Suprapubic skin (tissue), 4 donors: ENCODE measurements around the gene C2CD2L. TPM values are rescaled to one million over a fixed set of nuclear protein-coding genes. Genes with fewer than 3 reads are reported as not detected.

ENCODE experiments used
- DNase-seq, 2 donors: peaks; one replicate each; pipeline ENCODE4 v3.0.0-alpha.2; 2019; ENCODE audit warnings: low spot score in 2 of 2
- H3K27ac ChIP-seq: fragments of 200-600 bp; sonication (generic); one replicate; pipeline ENCODE4 v1.5.1; 2019
- H3K27me3 ChIP-seq: fragments of 200-600 bp; sonication (generic); one replicate; pipeline ENCODE4 v1.5.1; 2019
- H3K36me3 ChIP-seq: fragments of 200-600 bp; sonication (generic); one replicate; pipeline ENCODE4 v1.5.1; 2019
- H3K4me1 ChIP-seq: fragments of 200-600 bp; sonication (generic); one replicate; pipeline ENCODE4 v1.5.1; 2019
- H3K4me3 ChIP-seq: fragments of 200-600 bp; sonication (generic); one replicate; pipeline ENCODE4 v1.5.1; 2019; ENCODE audit warnings: mild to moderate bottlenecking
- H3K9me3 ChIP-seq: fragments of 200-600 bp; sonication (generic); one replicate; pipeline ENCODE4 v1.5.1; 2019
- EP300 ChIP-seq: sonication (generic); formaldehyde crosslinking; IDR thresholded peaks from one replicate; pipeline ENCODE4 v1.6.1; 2017; ENCODE audit warnings: antibody characterized with exemption
- POLR2A ChIP-seq, 2 donors: fragments of 450-650 bp; IDR thresholded peaks; one replicate each; pipeline ENCODE4 v1.6.1; 2017; ENCODE audit warnings: antibody characterized with exemption in 2 of 2, mild to moderate bottlenecking in 2 of 2, moderate library complexity in 2 of 2
- POLR2AphosphoS5 ChIP-seq, 3 donors: sonication (generic); formaldehyde crosslinking; IDR thresholded peaks; one replicate each; pipeline ENCODE4 v1.6.1; 2017; ENCODE audit warnings: antibody characterized with exemption in 3 of 3
- WGBS: methylation state at CpG from one replicate; pipeline ENCODE4 v1.1.5; 2018; 5-methylcytosine and 5-hydroxymethylcytosine counted together
- total RNA-seq, 4 donors: library from RNA; depleted of rRNA; stranded (reverse); fragments of >200 nt; gene quantifications; one replicate each; pipeline ENCODE4 v1.1.0, GENCODE V29; 2016
- TF ChIP-seq, protein P1 (sequence below), 2 donors: fragments of 200-600 bp in 1 of 2; fragments of 450-650 bp in 1 of 2; sonication (generic) in 1 of 2; IDR thresholded peaks; one replicate each; pipeline ENCODE4 v1.5.1; 2016 to 2019; ENCODE audit warnings: antibody characterized with exemption in 2 of 2, mild to moderate bottlenecking in 1 of 2, moderate library complexity in 1 of 2

The C2CD2L gene
- total RNA-seq, 4 donors from 2014 or later, result 20.1 to 25.9 (median 21.5) TPM

DNA sequence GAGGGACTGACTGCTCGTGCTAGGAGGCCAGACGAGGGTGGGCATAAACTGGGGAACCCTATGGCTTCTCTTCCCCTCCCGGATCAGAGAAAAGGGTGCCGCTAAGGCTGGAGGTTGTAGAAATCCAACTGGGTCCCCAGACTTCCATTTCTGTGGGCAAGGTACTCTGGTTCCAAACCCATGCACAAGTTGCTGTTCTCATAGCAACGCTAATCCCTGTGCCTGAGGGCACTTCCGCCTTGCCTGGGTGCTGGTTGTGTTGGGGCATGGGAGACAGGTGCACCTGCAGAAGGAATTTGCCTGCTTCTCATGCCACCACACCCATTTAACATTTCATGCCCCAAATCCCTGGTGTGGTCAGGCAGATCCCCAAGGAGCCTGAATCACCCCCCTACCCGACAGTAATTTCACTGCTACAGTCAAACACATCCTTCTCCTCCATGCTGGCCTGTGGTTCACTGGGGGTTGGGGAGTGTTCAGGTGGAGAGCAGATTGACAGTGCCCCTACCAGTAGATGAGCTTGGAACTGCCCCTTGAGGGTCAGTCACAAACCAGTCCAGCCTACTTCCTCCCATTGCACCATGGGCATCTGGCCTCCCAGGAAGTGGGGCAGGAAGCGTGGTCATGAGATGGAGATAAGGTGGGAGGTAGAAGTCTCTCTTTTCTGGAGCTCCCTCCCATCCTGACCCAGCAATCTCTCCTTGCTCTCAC lies 1.2 kb downstream of the C2CD2L start:
- no peak for TF ChIP-seq POLR2AphosphoS5 (IDR thresholded peaks at IDR 0.05)
- TF ChIP-seq POLR2A (IDR thresholded peaks at IDR 0.05), result no peak
- no peak for TF ChIP-seq EP300
- TF ChIP-seq, protein P1, sequence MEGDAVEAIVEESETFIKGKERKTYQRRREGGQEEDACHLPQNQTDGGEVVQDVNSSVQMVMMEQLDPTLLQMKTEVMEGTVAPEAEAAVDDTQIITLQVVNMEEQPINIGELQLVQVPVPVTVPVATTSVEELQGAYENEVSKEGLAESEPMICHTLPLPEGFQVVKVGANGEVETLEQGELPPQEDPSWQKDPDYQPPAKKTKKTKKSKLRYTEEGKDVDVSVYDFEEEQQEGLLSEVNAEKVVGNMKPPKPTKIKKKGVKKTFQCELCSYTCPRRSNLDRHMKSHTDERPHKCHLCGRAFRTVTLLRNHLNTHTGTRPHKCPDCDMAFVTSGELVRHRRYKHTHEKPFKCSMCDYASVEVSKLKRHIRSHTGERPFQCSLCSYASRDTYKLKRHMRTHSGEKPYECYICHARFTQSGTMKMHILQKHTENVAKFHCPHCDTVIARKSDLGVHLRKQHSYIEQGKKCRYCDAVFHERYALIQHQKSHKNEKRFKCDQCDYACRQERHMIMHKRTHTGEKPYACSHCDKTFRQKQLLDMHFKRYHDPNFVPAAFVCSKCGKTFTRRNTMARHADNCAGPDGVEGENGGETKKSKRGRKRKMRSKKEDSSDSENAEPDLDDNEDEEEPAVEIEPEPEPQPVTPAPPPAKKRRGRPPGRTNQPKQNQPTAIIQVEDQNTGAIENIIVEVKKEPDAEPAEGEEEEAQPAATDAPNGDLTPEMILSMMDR (IDR thresholded peaks at IDR 0.05), result no peak
- WGBS, result 36% methylated on average over 4 of the region's 8 CpGs
- Histone ChIP-seq H3K27me3 (no peaks in the 10 kb centered on the region), H3K4me1 (peaks cover 36% of the 10 kb centered on the region), H3K27ac (peak overlapping the region; percentile 81), H3K36me3 (peaks cover 26% of the 10 kb centered on the region), H3K4me3 (peak overlapping the region; percentile 97), H3K9me3 (no peaks in the 10 kb centered on the region)
- no peak for DNase-seq

DNA sequence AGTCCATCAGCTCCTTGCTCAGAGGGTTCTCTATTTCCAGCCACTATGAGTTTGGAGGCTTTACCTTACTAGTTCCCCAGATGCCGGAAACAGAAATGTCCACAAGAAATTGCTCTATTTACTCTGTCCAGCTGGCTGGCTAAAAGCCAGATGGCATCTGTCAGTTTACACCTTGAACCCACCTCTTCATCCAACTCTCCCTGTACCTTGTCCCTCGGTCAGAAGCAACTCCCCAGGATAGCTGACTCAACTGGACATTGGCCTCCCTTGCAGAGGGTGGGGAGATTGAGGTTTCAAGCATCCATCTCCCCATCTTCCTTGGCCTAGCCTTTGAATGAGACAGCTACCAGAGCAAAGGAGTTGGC lies 1.7 kb downstream of the C2CD2L start:
- Histone ChIP-seq H3K36me3 (peaks cover 31% of the 10 kb centered on the region), H3K27me3 (no peaks in the 10 kb centered on the region), H3K9me3 (no peaks in the 10 kb centered on the region), H3K4me1 (peaks cover 35% of the 10 kb centered on the region), H3K27ac (no peak overlapping the region), H3K4me3 (peak overlapping the region; percentile 97)
- WGBS, result 87% methylated on average over 2 of the region's 2 CpGs
- TF ChIP-seq, protein P1 (IDR thresholded peaks at IDR 0.05), result no peak
- no peak for TF ChIP-seq POLR2A (IDR thresholded peaks at IDR 0.05)
- no peak for TF ChIP-seq EP300
- TF ChIP-seq POLR2AphosphoS5 (IDR thresholded peaks at IDR 0.05), result no peak
- no peak for DNase-seq

DNA sequence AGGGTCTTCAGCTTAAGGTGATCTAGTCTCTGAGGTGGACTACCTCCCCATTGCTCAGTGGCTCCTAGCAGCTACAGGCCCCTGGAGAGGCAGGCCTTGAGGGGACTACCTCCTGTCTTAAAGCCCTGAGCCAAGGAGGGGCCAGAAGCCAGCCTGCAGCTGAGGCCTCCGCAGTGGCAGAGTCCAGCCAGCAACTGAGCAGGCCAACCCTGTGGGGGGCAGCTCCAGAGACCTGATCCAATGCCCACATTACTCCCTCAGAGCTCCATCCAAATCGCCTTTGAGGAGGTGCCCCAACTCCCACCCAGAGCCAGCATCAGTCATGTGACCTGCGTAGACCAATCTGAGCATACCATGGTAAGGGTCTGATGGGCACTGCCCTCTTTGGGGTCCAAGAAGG lies 2.7 kb downstream of the C2CD2L start:
- Histone ChIP-seq H3K36me3 (peaks cover 41% of the 10 kb centered on the region), H3K27ac (no peak overlapping the region), H3K4me1 (peaks cover 35% of the 10 kb centered on the region), H3K4me3 (no peak overlapping the region), H3K27me3 (no peaks in the 10 kb centered on the region), H3K9me3 (no peaks in the 10 kb centered on the region)
- DNase-seq, result no peak
- WGBS, result 100% methylated on average over 2 of the region's 3 CpGs
- TF ChIP-seq, protein P1 (IDR thresholded peaks at IDR 0.05), result no peak
- no peak for TF ChIP-seq POLR2AphosphoS5 (IDR thresholded peaks at IDR 0.05)
- no peak for TF ChIP-seq EP300
- TF ChIP-seq POLR2A (IDR thresholded peaks at IDR 0.05), result no peak

DNA sequence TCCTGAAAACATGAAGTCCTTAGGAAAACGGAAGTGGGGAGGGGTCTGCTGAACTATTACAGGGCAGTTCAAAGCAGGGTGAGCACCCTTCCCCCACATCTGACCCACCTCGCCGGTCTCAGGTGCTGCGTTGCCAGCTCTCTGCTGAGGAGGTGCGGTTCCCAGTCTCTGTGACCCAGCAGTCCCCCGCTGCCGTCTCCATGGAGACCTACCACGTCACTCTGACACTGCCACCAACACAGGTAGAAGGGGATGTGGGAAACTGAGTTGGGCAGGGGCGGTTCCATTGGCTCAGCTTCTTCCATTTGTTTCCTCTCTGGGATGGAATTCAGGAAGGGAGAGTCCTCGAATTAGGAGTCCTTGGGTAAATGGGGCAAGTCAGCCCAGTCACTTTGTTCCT lies 3.3 kb downstream of the C2CD2L start:
- no peak overlapping the region for H3K4me3 ChIP-seq
- no peaks in the 10 kb centered on the region for H3K27me3 ChIP-seq
- 86% methylated on average over 10 of the region's 10 CpGs for WGBS
- TF ChIP-seq, protein P1 (IDR thresholded peaks at IDR 0.05), result no peak
- TF ChIP-seq POLR2A (IDR thresholded peaks at IDR 0.05), result no peak
- TF ChIP-seq POLR2AphosphoS5 (IDR thresholded peaks at IDR 0.05), result no peak
- TF ChIP-seq EP300, result no peak
- peaks cover 42% of the 10 kb centered on the region for H3K36me3 ChIP-seq
- H3K27ac ChIP-seq, result no peak overlapping the region
- DNase-seq, result no peak
- H3K9me3 ChIP-seq, result no peaks in the 10 kb centered on the region
- H3K4me1 ChIP-seq, result peaks cover 35% of the 10 kb centered on the region

DNA sequence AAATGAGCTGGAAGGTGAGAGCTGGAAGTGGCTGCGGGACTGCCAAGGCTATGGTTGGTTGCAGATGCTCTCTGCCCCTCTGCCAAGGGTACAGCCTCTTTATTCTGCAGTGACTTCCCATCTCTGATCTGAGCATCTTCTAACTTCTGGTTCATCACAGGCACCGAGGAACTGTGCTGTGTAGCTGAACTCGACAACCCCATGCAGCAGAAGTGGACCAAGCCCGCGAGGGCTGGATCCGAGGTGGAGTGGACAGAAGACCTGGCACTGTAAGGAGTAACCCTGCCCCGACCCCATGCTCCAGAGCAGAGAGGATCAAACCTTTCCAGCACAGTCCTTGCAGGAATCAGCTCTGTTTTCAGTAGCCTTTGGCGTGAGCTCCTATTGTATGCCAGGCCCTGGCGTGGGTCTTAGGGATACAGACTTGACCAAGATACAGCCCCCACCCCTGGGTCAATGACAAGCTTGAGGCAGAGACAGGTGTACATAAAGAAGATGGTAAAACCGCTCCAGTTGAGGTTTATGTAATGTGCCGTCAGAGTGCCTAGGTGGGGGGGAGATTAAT lies 4.3 kb downstream of the C2CD2L start:
- no peak for TF ChIP-seq POLR2AphosphoS5 (IDR thresholded peaks at IDR 0.05)
- Histone ChIP-seq H3K4me1 (peaks cover 26% of the 10 kb centered on the region), H3K4me3 (no peak overlapping the region), H3K27me3 (no peaks in the 10 kb centered on the region), H3K36me3 (peaks cover 52% of the 10 kb centered on the region), H3K9me3 (no peaks in the 10 kb centered on the region), H3K27ac (no peak overlapping the region)
- 93% methylated on average over 11 of the region's 11 CpGs for WGBS
- DNase-seq, result peak in 1 of 2 donors; percentile 53
